Panc1 (cell line): ENCODE data around the gene FOXP2.
"Not testable (repeated sequence)": the region's sequence is repeated elsewhere in the genome, so short reads cannot be mapped to it uniquely, and the experiment has no call there.

Experiments used
- POLR2AphosphoS5 ChIP-seq: IDR thresholded peaks from 2 replicates; pipeline ENCODE4 v1.6.1; 2012; ENCODE audit warnings: mild to moderate bottlenecking, low read depth, low read length, moderate library complexity
- REST ChIP-seq, 2 experiments: IDR thresholded peaks; 2 replicates each; pipeline ENCODE4 v1.6.1; 2011 to 2012; ENCODE audit warnings: low read depth in 2 of 2, control low read depth in 1 of 2, low read length in 1 of 2, mild to moderate bottlenecking in 1 of 2, moderate library complexity in 1 of 2; ENCODE audit not compliant: insufficient read depth in 1 of 2
- SIN3A ChIP-seq: IDR thresholded peaks from 2 replicates; pipeline ENCODE4 v1.6.1; 2012; ENCODE audit warnings: low read depth, mild to moderate bottlenecking, low read length, moderate library complexity, borderline replicate concordance; ENCODE audit not compliant: insufficient read depth
- TCF7L2 ChIP-seq: IDR thresholded peaks from 2 replicates; pipeline ENCODE4 v1.6.1; 2011; ENCODE audit warnings: mild to moderate bottlenecking, low read depth, low read length, inconsistent platforms
- TF ChIP-seq, protein P1 (sequence below): fragments of 450-650 bp; IDR thresholded peaks from 2 replicates; pipeline ENCODE4 v1.5.1; 2017; ENCODE audit warnings: mild to moderate bottlenecking

DNA sequence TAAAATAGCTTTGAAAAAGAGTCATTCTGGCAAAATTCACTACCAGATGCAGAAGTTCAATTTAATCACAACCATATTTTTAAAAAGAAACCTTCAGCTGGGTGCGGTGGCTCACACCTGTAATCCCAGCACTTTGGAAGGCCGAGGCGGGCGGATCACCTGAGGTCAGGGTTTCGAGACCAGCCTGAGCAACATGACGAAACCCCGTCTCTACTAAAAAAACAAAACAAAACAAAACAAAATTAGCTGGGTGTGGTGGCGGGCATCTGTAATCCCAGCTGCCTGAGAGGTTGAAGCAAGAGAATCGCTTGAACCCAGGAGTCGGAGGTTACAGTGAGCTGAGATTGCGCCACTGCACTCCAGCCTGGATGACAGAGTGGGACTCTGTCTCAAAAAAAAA, 194.2 kb downstream of the FOXP2 start:
- TF ChIP-seq, protein P1, sequence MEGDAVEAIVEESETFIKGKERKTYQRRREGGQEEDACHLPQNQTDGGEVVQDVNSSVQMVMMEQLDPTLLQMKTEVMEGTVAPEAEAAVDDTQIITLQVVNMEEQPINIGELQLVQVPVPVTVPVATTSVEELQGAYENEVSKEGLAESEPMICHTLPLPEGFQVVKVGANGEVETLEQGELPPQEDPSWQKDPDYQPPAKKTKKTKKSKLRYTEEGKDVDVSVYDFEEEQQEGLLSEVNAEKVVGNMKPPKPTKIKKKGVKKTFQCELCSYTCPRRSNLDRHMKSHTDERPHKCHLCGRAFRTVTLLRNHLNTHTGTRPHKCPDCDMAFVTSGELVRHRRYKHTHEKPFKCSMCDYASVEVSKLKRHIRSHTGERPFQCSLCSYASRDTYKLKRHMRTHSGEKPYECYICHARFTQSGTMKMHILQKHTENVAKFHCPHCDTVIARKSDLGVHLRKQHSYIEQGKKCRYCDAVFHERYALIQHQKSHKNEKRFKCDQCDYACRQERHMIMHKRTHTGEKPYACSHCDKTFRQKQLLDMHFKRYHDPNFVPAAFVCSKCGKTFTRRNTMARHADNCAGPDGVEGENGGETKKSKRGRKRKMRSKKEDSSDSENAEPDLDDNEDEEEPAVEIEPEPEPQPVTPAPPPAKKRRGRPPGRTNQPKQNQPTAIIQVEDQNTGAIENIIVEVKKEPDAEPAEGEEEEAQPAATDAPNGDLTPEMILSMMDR, result not testable (repeated sequence)
- TF ChIP-seq POLR2AphosphoS5; REST (IDR thresholded peaks at IDR 0.05; ENCODE audit: insufficient read depth in 1 of 2, low read depth in 2 of 2, low read length in 1 of 2); TCF7L2; SIN3A: not testable (repeated sequence)
